A549 (cell line): ENCODE data around the gene C6orf118. TPM values are rescaled to one million over a fixed set of nuclear protein-coding genes. Genes with fewer than 3 reads are reported as not detected.

Source experiments
- ATAC-seq, 2 experiments: fragments of 200-7000 bp in 1 of 2; fragments of >200 bp in 1 of 2; cut with Nextera tagmentation in 1 of 2; cut with Tn5 transposase in 1 of 2; 3 replicates each; pipeline versions ENCODE4 v1.8.0 to v1.9.1; 2018 to 2020; ENCODE audit warnings: mild to moderate bottlenecking in 1 of 2, moderate library complexity in 1 of 2
- CTCF ChIA-PET: fragments of 300-600 bp; sonication (Branson Sonifier 250); formaldehyde crosslinking; extraction: SDS; loops from one replicate; lab custom pipeline; 2021; ENCODE audit warnings: antibody characterized with exemption, inconsistent platforms; lab: Yijun Ruan, JAX
- POLR2A ChIA-PET: fragments of 350-600 bp; formaldehyde crosslinking; extraction: SDS; loops from one replicate; lab custom pipeline; 2021; ENCODE audit warnings: antibody characterized with exemption, inconsistent platforms; lab: Yijun Ruan, JAX
- DNase-seq, 2 experiments: peaks; one replicate each; pipeline versions ENCODE4 v3.0.0 to v3.0.0-alpha.2; 2011 to 2016; ENCODE audit warnings: low read depth in 1 of 2, low spot score in 1 of 2
- FAIRE-seq: peaks from 2 replicates; lab custom pipeline; 2011; peaks lifted over from hg19 to GRCh38; lab: Jason Lieb, UNC
- H3K27ac ChIP-seq, 2 experiments: fragments of >200 bp; sonication (Bioruptor Twin); formaldehyde crosslinking; 3 replicates each; pipeline ENCODE4 v1.5.1; 2016 to 2017
- H3K4me1 ChIP-seq: fragments of >200 bp; sonication (Bioruptor Twin); formaldehyde crosslinking; 3 replicates; pipeline ENCODE4 v1.6.1; 2016
- H3K4me2 ChIP-seq: fragments of >200 bp; sonication (Bioruptor Twin); formaldehyde crosslinking; 3 replicates; pipeline ENCODE4 v1.6.1; 2016
- H3K4me3 ChIP-seq: fragments of >200 bp; sonication (Bioruptor Twin); formaldehyde crosslinking; 3 replicates; pipeline ENCODE4 v1.5.1; 2016
- H3K9me3 ChIP-seq: fragments of >200 bp; sonication (Bioruptor Twin); formaldehyde crosslinking; 3 replicates; pipeline ENCODE4 v1.6.1; 2016
- CBX2 ChIP-seq: fragments of 200-600 bp; sonication (generic); IDR thresholded peaks from 2 replicates; pipeline ENCODE4 v1.6.1; 2016; ENCODE audit warnings: low read depth, mild to moderate bottlenecking, borderline replicate concordance
- CBX8 ChIP-seq: fragments of 200-600 bp; sonication (generic); IDR thresholded peaks from 2 replicates; pipeline ENCODE4 v1.6.1; 2016
- CHD2 ChIP-seq: fragments of 150-350 bp; IDR thresholded peaks from 2 replicates; pipeline ENCODE4 v1.6.1; 2014; ENCODE audit warnings: low read length; ENCODE audit not compliant: partially characterized antibody
- CHD4 ChIP-seq: fragments of 200-600 bp; sonication (generic); IDR thresholded peaks from 2 replicates; pipeline ENCODE4 v1.6.1; 2016; ENCODE audit warnings: antibody characterized with exemption, mild to moderate bottlenecking, borderline replicate concordance
- EHMT2 ChIP-seq: fragments of 200-600 bp; sonication (generic); IDR thresholded peaks from 2 replicates; pipeline ENCODE4 v1.6.1; 2016; ENCODE audit warnings: antibody characterized with exemption, low read depth, mild to moderate bottlenecking, moderate library complexity
- ELK1 ChIP-seq: fragments of 150-350 bp; IDR thresholded peaks from 2 replicates; pipeline ENCODE4 v1.6.1; 2014; ENCODE audit warnings: low read depth, mild to moderate bottlenecking, low read length
- FOSB ChIP-seq: fragments of 250-450 bp; sonication (Bioruptor Pico); IDR thresholded peaks from 2 replicates; pipeline ENCODE4 v1.5.0; 2020; ENCODE audit warnings: mild to moderate bottlenecking, moderate library complexity
- FOXS1 ChIP-seq: fragments of 250-450 bp; sonication (Bioruptor Pico); IDR thresholded peaks from 2 replicates; pipeline ENCODE4 v1.5.0; 2020; ENCODE audit warnings: mild to moderate bottlenecking, moderate library complexity
- HDAC2 ChIP-seq: fragments of 200-600 bp; sonication (generic); IDR thresholded peaks from 2 replicates; pipeline ENCODE4 v1.6.1; 2016
- HES2 ChIP-seq: fragments of >200 bp; sonication (Bioruptor Twin); formaldehyde crosslinking; IDR thresholded peaks from 2 replicates; pipeline ENCODE4 v1.6.1; 2016
- HOXB5 ChIP-seq: fragments of 250-450 bp; sonication (Bioruptor Pico); IDR thresholded peaks from 2 replicates; pipeline ENCODE4 v1.5.0; 2020; ENCODE audit warnings: mild to moderate bottlenecking, moderate library complexity
- KDM5A ChIP-seq: fragments of 200-600 bp; sonication (generic); IDR thresholded peaks from 2 replicates; pipeline ENCODE4 v1.6.1; 2016; ENCODE audit warnings: antibody characterized with exemption, mild to moderate bottlenecking
- MAFK ChIP-seq: fragments of 450-650 bp; IDR thresholded peaks from 2 replicates; pipeline ENCODE4 v1.6.1; 2014; ENCODE audit not compliant: partially characterized antibody
- NPAS2 ChIP-seq: fragments of 250-450 bp; sonication (Bioruptor Pico); IDR thresholded peaks from 2 replicates; pipeline ENCODE4 v1.8.0; 2022; ENCODE audit warnings: mild to moderate bottlenecking, moderate library complexity, borderline replicate concordance
- PHF8 ChIP-seq: fragments of 200-600 bp; sonication (generic); IDR thresholded peaks from 2 replicates; pipeline ENCODE4 v1.6.1; 2016; ENCODE audit warnings: low read depth, mild to moderate bottlenecking, antibody characterized with exemption, moderate library complexity, borderline replicate concordance
- POLR2A ChIP-seq: IDR thresholded peaks from 2 replicates; pipeline ENCODE4 v1.6.1; 2012; ENCODE audit warnings: mild to moderate bottlenecking, low read length
- REST ChIP-seq: fragments of 200-600 bp; sonication (generic); IDR thresholded peaks from 2 replicates; pipeline ENCODE4 v1.6.1; 2016; ENCODE audit warnings: antibody characterized with exemption, mild to moderate bottlenecking, moderate library complexity
- TP53 ChIP-seq: fragments of 250-450 bp; sonication (Bioruptor Pico); IDR thresholded peaks from 2 replicates; pipeline ENCODE4 v1.5.0; 2021; ENCODE audit warnings: mild to moderate bottlenecking, moderate library complexity
- USF2 ChIP-seq: fragments of 450-650 bp; IDR thresholded peaks from 2 replicates; pipeline ENCODE4 v1.6.1; 2014; ENCODE audit warnings: antibody characterized with exemption
- ZC3H11A ChIP-seq: fragments of 450-650 bp; IDR thresholded peaks from 2 replicates; pipeline ENCODE4 v1.6.1; 2014; ENCODE audit warnings: antibody characterized with exemption, mild to moderate bottlenecking
- ZNF302 ChIP-seq: fragments of 250-450 bp; sonication (Bioruptor Pico); IDR thresholded peaks from 2 replicates; pipeline ENCODE4 v1.9.0; 2021; ENCODE audit warnings: inconsistent platforms, mild to moderate bottlenecking, moderate library complexity
- WGBS: methylation state at CpG from one replicate; pipeline ENCODE4 v1.1.6; 2017; ENCODE audit errors: missing lambda C conversion rate; 5-methylcytosine and 5-hydroxymethylcytosine counted together
- polyA plus RNA-seq, 4 experiments: library from polyadenylated mRNA; depleted of rRNA in 3 of 4; stranded (reverse); fragments of >200 nt; fragmentation: RNase III in 1 of 4; extraction: RNeasy Plus Mini Kit Qiagen cat#74134 plus additional on column Dnase treatment in 1 of 4; gene quantifications; 2 replicates in 3 of 4; 3 replicates in 1 of 4; pipeline ENCODE4 v1.2.3, GENCODE V29; 2011 to 2017

Gene C6orf118
- polyA plus RNA-seq, 2 of the 4 experiments (the other 2 are of a cell fraction), result 0.12 to 0.39 TPM

- no peak for ATAC-seq
- no peak for DNase-seq
- WGBS, result 7% methylated on average over 2 of the region's 2 CpGs
- no peak for FAIRE-seq
- ChIA-PET CTCF (interaction anchor here (0.7 kb wide), 1 partner anchor 9 kb away, joined by 5 read pairs; no protein-coding TSS in a partner anchor), POLR2A (no interaction called here)
- no peaks in the 10 kb centered on the region; the same call in 2 of the 3 replicates for H3K9me3 ChIP-seq
- no peak overlapping the region for H3K4me3 ChIP-seq
- no peak overlapping the region for H3K27ac ChIP-seq
- no peak overlapping the region for H3K4me2 ChIP-seq
- TF ChIP-seq MAFK, result peak; percentile 75
- TF ChIP-seq HDAC2, result no peak
- no peaks in the 10 kb centered on the region for H3K4me1 ChIP-seq
Observed at GRCh38 chr6:165260462-165260861, 48.9 kb downstream of the C6orf118 start.

GRCh38 chr6:165249808-165250207, 59.6 kb downstream of the C6orf118 start:
- ATAC-seq (no peak), FAIRE-seq (no peak), DNase-seq (no peak)
- Histone ChIP-seq H3K4me3 (no peak overlapping the region), H3K4me1 (no peaks in the 10 kb centered on the region), H3K27ac (no peak overlapping the region), H3K9me3 (no peaks in the 10 kb centered on the region), H3K4me2 (no peak overlapping the region)
- WGBS, result 8% methylated on average over 3 of the region's 3 CpGs
- TF ChIP-seq ZNF302 (no peak), TP53 (CRISPR knock-in tag) (no peak), CBX2 (no peak), USF2 (no peak), ZC3H11A (no peak), CHD2 (no peak), FOXS1 (CRISPR knock-in tag) (no peak), FOSB (CRISPR knock-in tag) (no peak), REST (no peak), CHD4 (no peak), KDM5A (no peak), HES2 (no peak), NPAS2 (CRISPR knock-in tag) (no peak), ELK1 (no peak), EHMT2 (no peak), PHF8 (no peak), POLR2A (no peak), HOXB5 (CRISPR knock-in tag) (no peak), CBX8 (no peak)
- POLR2A ChIA-PET, result no interaction called here
- CTCF ChIA-PET, result interaction anchor here (1.0 kb wide), 1 partner anchor 856 kb away, joined by 3 read pairs; no protein-coding TSS in a partner anchor
